Loucy (cell line): ENCODE data around the gene MLIP.

Experiments used
- CTCF ChIP-seq: fragments of 200-600 bp; sonication (generic); conservative IDR thresholded peaks from 2 replicates; pipeline ENCODE4 v1.5.1; 2014; ENCODE audit warnings: mild to moderate bottlenecking, antibody characterized with exemption, low read length
- EZH2phosphoT487 ChIP-seq: fragments of 200-600 bp; IDR thresholded peaks from 2 replicates; pipeline ENCODE4 v1.6.1; 2018; ENCODE audit warnings: antibody characterized with exemption, mild to moderate bottlenecking, moderate library complexity, borderline replicate concordance

- no peak for TF ChIP-seq CTCF
- no peak for TF ChIP-seq EZH2phosphoT487
These were observed 123.3 kb downstream of the MLIP start for GRCh38 chr6:54234539-54234938.
